ENCODE results near the gene TBC1D5.
"Not testable (repeated sequence)": the region's sequence is repeated elsewhere in the genome, so short reads cannot be mapped to it uniquely, and the experiment has no call there.

The TBC1D5 gene

GRCh38 chr3:17529677-17530076, 212.8 kb downstream of the TBC1D5 start:
- no peak for DNase-seq

- peak; percentile 18 for DNase-seq
Measured at GRCh38 chr3:17518189-17519059, 224.0 kb downstream of the TBC1D5 start.

- DNase-seq: no peak
Measured at GRCh38 chr3:17515445-17516234, 226.8 kb downstream of the TBC1D5 start.

GRCh38 chr3:17514597-17514996, 227.8 kb downstream of the TBC1D5 start:
- DNase-seq: no peak

GRCh38 chr3:17510265-17510664, 232.2 kb downstream of the TBC1D5 start:
- DNase-seq: no peak

GRCh38 chr3:17508180-17508752, 234.2 kb downstream of the TBC1D5 start:
- DNase-seq: no peak

GRCh38 chr3:17507480-17507879, 235.0 kb downstream of the TBC1D5 start:
- DNase-seq: no peak

- no peak for DNase-seq
Measured at GRCh38 chr3:17505856-17506255, 236.6 kb downstream of the TBC1D5 start.

GRCh38 chr3:17501745-17502144, 240.7 kb downstream of the TBC1D5 start:
- DNase-seq: no peak

GRCh38 chr3:17500618-17501017, 241.8 kb downstream of the TBC1D5 start:
- no peak for DNase-seq

- no peak for DNase-seq
Measured at GRCh38 chr3:17494117-17494809, 248.2 kb downstream of the TBC1D5 start.

GRCh38 chr3:17491601-17492000, 250.8 kb downstream of the TBC1D5 start:
- no peak for DNase-seq

GRCh38 chr3:17491190-17491589, 251.2 kb downstream of the TBC1D5 start:
- not testable (repeated sequence) for DNase-seq

- DNase-seq: no peak
Measured at GRCh38 chr3:17489139-17489538, 253.3 kb downstream of the TBC1D5 start.

GRCh38 chr3:17481116-17481515, 261.3 kb downstream of the TBC1D5 start:
- no peak for DNase-seq

GRCh38 chr3:17479681-17480405, 262.6 kb downstream of the TBC1D5 start:
- DNase-seq: no peak

GRCh38 chr3:17478673-17479072, 263.8 kb downstream of the TBC1D5 start:
- DNase-seq: no peak

- DNase-seq: no peak
Measured at GRCh38 chr3:17473761-17474160, 268.7 kb downstream of the TBC1D5 start.

GRCh38 chr3:17469954-17470353, 272.5 kb downstream of the TBC1D5 start:
- no peak for DNase-seq

- no peak for DNase-seq
Measured at GRCh38 chr3:17469520-17469919, 272.9 kb downstream of the TBC1D5 start.

GRCh38 chr3:17466028-17466427, 276.4 kb downstream of the TBC1D5 start:
- no peak for DNase-seq

GRCh38 chr3:17459470-17459993, 282.9 kb downstream of the TBC1D5 start:
- no peak for DNase-seq
